PC-3 (cell line): ENCODE measurements around the gene LAMA2. TPM values are rescaled to one million over a fixed set of nuclear protein-coding genes. Genes with fewer than 3 reads are reported as not detected.

ENCODE experiments used
- ATAC-seq: fragments of 200-7000 bp; cut with Tn5 transposase; 2 replicates; pipeline ENCODE4 v1.9.1; 2020; ENCODE audit warnings: mild to moderate bottlenecking, moderate library complexity
- BruUV-seq: library from RNA; stranded (reverse); fragments of 400-500 nt; replicated peaks from 2 replicates; lab custom pipeline; 2021; lab: Mats Ljungman, UMichigan
- CTCF ChIA-PET: fragments of 300-600 bp; sonication (Branson Sonifier 250); formaldehyde crosslinking; loops from one replicate; lab custom pipeline; 2022; ENCODE audit warnings: antibody characterized with exemption; lab: Charles Lee
- POLR2A ChIA-PET: fragments of 300-600 bp; sonication (Branson Sonifier 250); formaldehyde crosslinking; loops from one replicate; lab custom pipeline; 2022; ENCODE audit warnings: antibody characterized with exemption; ENCODE audit not compliant: unreplicated experiment; lab: Charles Lee
- DNase-seq: peaks from one replicate; pipeline ENCODE4 v3.0.0-alpha.2; 2015
- H2AFZ ChIP-seq: fragments of 300-600 bp; sonication (generic); 2 replicates; pipeline ENCODE4 v1.6.0; 2016; ENCODE audit warnings: antibody characterized with exemption, low read length
- H3F3A ChIP-seq: fragments of 300-600 bp; sonication (generic); one replicate; pipeline ENCODE4 v1.6.0; 2017; ENCODE audit warnings: antibody characterized with exemption, low read length, control low read depth, mild to moderate bottlenecking; ENCODE audit not compliant: unreplicated experiment
- H3K27ac ChIP-seq: fragments of 300-600 bp; sonication (generic); 2 replicates; pipeline ENCODE4 v1.5.1; 2016; ENCODE audit warnings: mild to moderate bottlenecking, low read length
- H3K27me3 ChIP-seq: fragments of 300-600 bp; sonication (generic); 2 replicates; pipeline ENCODE4 v1.6.1; 2016; ENCODE audit warnings: low read length, mixed read lengths
- H3K36me3 ChIP-seq: fragments of 300-600 bp; sonication (generic); 2 replicates; pipeline ENCODE4 v1.6.1; 2016; ENCODE audit warnings: low read depth, mixed run types, low read length, mixed read lengths
- H3K4me1 ChIP-seq: fragments of 300-600 bp; sonication (generic); 2 replicates; pipeline ENCODE4 v1.5.1; 2016; ENCODE audit warnings: low read length; ENCODE audit not compliant: insufficient read depth
- H3K4me2 ChIP-seq: fragments of 300-600 bp; sonication (generic); 2 replicates; pipeline ENCODE4 v1.6.0; 2016; ENCODE audit warnings: low read length
- H3K4me3 ChIP-seq: fragments of 300-600 bp; sonication (generic); 2 replicates; pipeline ENCODE4 v1.5.1; 2016; ENCODE audit warnings: mild to moderate bottlenecking, low read length, mixed read lengths
- H3K79me2 ChIP-seq: fragments of 300-600 bp; sonication (generic); 2 replicates; pipeline ENCODE4 v1.6.1; 2017; ENCODE audit warnings: low read length, mixed read lengths
- H3K9ac ChIP-seq: fragments of 300-600 bp; sonication (generic); 2 replicates; pipeline ENCODE4 v1.6.0; 2016; ENCODE audit warnings: mild to moderate bottlenecking, low read length
- H3K9me2 ChIP-seq: fragments of 300-600 bp; sonication (generic); replicated peaks from 2 replicates; pipeline ENCODE4 v1.6.1; 2016; ENCODE audit warnings: mixed run types, low read length, mixed read lengths
- H3K9me3 ChIP-seq: fragments of 300-600 bp; sonication (generic); 2 replicates; pipeline ENCODE4 v1.6.1; 2016; ENCODE audit warnings: low read length, mixed read lengths
- H4K20me1 ChIP-seq: fragments of 300-600 bp; sonication (generic); 2 replicates; pipeline ENCODE4 v1.6.1; 2016; ENCODE audit warnings: low read length, mixed read lengths
- EZH2 ChIP-seq: fragments of 300-600 bp; sonication (generic); IDR thresholded peaks from one replicate; pipeline ENCODE4 v1.6.1; 2017; ENCODE audit warnings: antibody characterized with exemption, mild to moderate bottlenecking, low read length; ENCODE audit not compliant: unreplicated experiment
- EZH2phosphoT487 ChIP-seq: fragments of 300-600 bp; sonication (generic); IDR thresholded peaks from 2 replicates; pipeline ENCODE4 v1.6.1; 2018; ENCODE audit warnings: mild to moderate bottlenecking, antibody characterized with exemption, low read length, borderline replicate concordance
- intact Hi-C: fragments of 100-400 bp; cut with micrococcal nuclease; formaldehyde crosslinking; loops from 2 replicates; pipeline ENCODE4 v1.9.0; 2023
- total RNA-seq: library from RNA; depleted of rRNA; stranded (reverse); fragments of >200 nt; gene quantifications from 2 replicates; pipeline ENCODE4 v1.2.3, GENCODE V29; 2014
- TF ChIP-seq, protein P1 (sequence below): fragments of 300-600 bp; sonication (generic); conservative IDR thresholded peaks from 2 replicates; pipeline ENCODE4 v1.5.1; 2017; ENCODE audit warnings: antibody characterized with exemption, low read depth, mild to moderate bottlenecking, low read length

The LAMA2 gene
- total RNA-seq, 1 experiment from 2014 or later, result 0.22 TPM

DNA sequence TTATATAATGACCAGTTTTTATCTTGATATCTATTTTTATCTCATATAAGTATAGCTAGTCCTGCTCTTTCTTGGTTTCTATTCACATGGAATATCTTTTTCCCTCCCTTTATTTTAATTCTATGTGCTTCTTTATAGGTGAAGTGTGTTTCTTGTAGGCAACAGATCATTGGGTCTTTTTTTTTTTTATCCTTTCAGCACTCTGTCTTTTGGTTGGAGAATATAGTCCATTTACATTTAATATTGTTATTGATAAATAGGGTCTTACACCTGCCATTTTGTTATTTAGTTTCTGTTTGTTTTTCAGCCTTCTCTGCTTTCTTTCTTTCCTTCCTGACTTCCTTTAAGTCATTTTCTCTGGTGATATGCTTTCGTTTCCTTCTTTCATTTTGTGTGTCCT is 22.2 kb upstream of the LAMA2 start:
- no TSS peak for BruUV-seq
- TF ChIP-seq EZH2phosphoT487, result no peak
- TF ChIP-seq, protein P1, sequence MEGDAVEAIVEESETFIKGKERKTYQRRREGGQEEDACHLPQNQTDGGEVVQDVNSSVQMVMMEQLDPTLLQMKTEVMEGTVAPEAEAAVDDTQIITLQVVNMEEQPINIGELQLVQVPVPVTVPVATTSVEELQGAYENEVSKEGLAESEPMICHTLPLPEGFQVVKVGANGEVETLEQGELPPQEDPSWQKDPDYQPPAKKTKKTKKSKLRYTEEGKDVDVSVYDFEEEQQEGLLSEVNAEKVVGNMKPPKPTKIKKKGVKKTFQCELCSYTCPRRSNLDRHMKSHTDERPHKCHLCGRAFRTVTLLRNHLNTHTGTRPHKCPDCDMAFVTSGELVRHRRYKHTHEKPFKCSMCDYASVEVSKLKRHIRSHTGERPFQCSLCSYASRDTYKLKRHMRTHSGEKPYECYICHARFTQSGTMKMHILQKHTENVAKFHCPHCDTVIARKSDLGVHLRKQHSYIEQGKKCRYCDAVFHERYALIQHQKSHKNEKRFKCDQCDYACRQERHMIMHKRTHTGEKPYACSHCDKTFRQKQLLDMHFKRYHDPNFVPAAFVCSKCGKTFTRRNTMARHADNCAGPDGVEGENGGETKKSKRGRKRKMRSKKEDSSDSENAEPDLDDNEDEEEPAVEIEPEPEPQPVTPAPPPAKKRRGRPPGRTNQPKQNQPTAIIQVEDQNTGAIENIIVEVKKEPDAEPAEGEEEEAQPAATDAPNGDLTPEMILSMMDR, result no peak
- no peak for TF ChIP-seq EZH2
- no peaks in the 10 kb centered on the region for H3K9me2 ChIP-seq
- no peak overlapping the region for H3K4me3 ChIP-seq
- H3K9me3 ChIP-seq, result no peaks in the 10 kb centered on the region
- no peak for ATAC-seq
- H3K27ac ChIP-seq, result no peak overlapping the region
- H4K20me1 ChIP-seq, result no peaks in the 10 kb centered on the region
- no peaks in the 10 kb centered on the region for H3K36me3 ChIP-seq
- no peak overlapping the region for H3K4me2 ChIP-seq
- H2AFZ ChIP-seq, result no peak overlapping the region
- intact Hi-C loops, result no loop called here
- H3K9ac ChIP-seq, result no peak overlapping the region
- CTCF ChIA-PET, result no interaction called here
- no peaks in the 10 kb centered on the region for H3K27me3 ChIP-seq
- POLR2A ChIA-PET, result no interaction called here
- H3F3A ChIP-seq, result no peaks in the 10 kb centered on the region
- no peaks in the 10 kb centered on the region for H3K79me2 ChIP-seq
- no peaks in the 10 kb centered on the region for H3K4me1 ChIP-seq
- DNase-seq, result no peak

DNA sequence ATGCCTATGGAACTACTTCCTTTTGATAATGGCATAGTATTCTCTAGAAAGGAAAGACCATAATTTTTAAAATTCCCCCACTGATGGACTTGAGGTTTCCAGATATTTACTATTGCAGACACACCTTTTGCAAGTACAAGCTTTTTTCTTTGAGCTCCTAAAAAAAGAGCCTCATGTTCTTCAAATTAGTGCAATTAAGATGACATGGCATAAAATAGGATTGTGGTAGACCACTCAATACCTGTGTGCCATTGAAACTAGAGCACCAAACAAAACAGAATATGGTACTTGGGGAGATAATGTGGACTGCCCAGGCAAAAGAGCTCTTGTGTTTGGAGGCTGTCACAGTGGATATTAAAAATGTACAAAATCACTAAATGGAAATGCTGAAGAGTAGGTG is 19.0 kb upstream of the LAMA2 start:
- H3K9ac ChIP-seq, result no peak overlapping the region
- DNase-seq, result no peak
- no peaks in the 10 kb centered on the region for H3K36me3 ChIP-seq
- no peaks in the 10 kb centered on the region for H3F3A ChIP-seq
- no peak for ATAC-seq
- no peak overlapping the region for H3K27ac ChIP-seq
- H3K27me3 ChIP-seq, result no peaks in the 10 kb centered on the region
- no TSS peak for BruUV-seq
- H3K4me3 ChIP-seq, result no peak overlapping the region
- TF ChIP-seq EZH2, result no peak
- TF ChIP-seq EZH2phosphoT487, result no peak
- TF ChIP-seq, protein P1, result no peak
- ChIA-PET POLR2A (no interaction called here), CTCF (no interaction called here)
- no peaks in the 10 kb centered on the region for H4K20me1 ChIP-seq
- H3K79me2 ChIP-seq, result no peaks in the 10 kb centered on the region
- no peaks in the 10 kb centered on the region for H3K9me3 ChIP-seq
- intact Hi-C loops, result no loop called here
- H3K4me2 ChIP-seq, result no peak overlapping the region
- no peaks in the 10 kb centered on the region for H3K9me2 ChIP-seq
- H2AFZ ChIP-seq, result no peak overlapping the region
- H3K4me1 ChIP-seq, result no peaks in the 10 kb centered on the region

DNA sequence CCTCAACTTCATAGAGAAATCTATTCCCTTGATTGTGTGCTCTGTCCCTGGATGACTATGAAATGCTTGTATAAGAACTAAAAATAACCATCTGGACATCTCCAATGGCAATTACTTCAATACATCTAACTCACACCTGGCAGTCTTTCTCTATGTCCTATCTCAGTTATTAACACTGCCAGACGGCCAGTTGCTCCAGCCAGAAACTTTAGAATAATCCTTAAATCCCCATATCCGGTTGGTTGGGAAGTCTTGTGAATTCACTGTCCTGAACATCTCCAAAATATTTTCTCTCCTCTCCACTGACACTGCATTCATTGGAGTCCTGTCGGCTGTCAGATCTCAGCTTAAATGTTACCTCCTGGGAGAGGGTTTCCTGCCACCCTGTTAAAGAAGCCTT is 12.2 kb upstream of the LAMA2 start:
- ChIA-PET CTCF (no interaction called here), POLR2A (no interaction called here)
- Histone ChIP-seq H3K4me3 (no peak overlapping the region), H3K27ac (no peak overlapping the region), H3K4me1 (no peaks in the 10 kb centered on the region), H2AFZ (no peak overlapping the region), H3K4me2 (no peak overlapping the region), H4K20me1 (no peaks in the 10 kb centered on the region), H3K9me2 (no peaks in the 10 kb centered on the region), H3K79me2 (no peaks in the 10 kb centered on the region), H3K9ac (no peak overlapping the region), H3F3A (no peaks in the 10 kb centered on the region), H3K27me3 (no peaks in the 10 kb centered on the region), H3K9me3 (no peaks in the 10 kb centered on the region), H3K36me3 (no peaks in the 10 kb centered on the region)
- BruUV-seq, result no TSS peak
- intact Hi-C loops, result no loop called here
- TF ChIP-seq EZH2phosphoT487 (no peak), EZH2 (no peak)
- TF ChIP-seq, protein P1, result no peak
- DNase-seq, result no peak
- no peak for ATAC-seq
